Vagina (tissue), 2 donors: Measurements from ENCODE around the gene CUL4A. TPM values are rescaled to one million over a fixed set of nuclear protein-coding genes. Genes with fewer than 3 reads are reported as not detected.

Experiments
- DNase-seq, 2 donors: peaks; one replicate each; pipeline ENCODE4 v3.0.0-alpha.2; 2017; ENCODE audit errors: extremely low spot score in 2 of 2
- H3K27ac ChIP-seq: fragments of 200-600 bp; sonication (generic); one replicate; pipeline ENCODE4 v1.5.1; 2019
- H3K27me3 ChIP-seq: fragments of 200-600 bp; sonication (generic); one replicate; pipeline ENCODE4 v1.5.1; 2019
- H3K36me3 ChIP-seq, 2 donors: fragments of 200-600 bp; sonication (generic); one replicate each; pipeline ENCODE4 v1.5.1; 2017 to 2019
- H3K4me1 ChIP-seq: fragments of 200-600 bp; sonication (generic); one replicate; pipeline ENCODE4 v1.5.1; 2019
- H3K4me3 ChIP-seq, 2 donors: fragments of 200-600 bp; sonication (generic); 1 replicate in 1 of 2; 2 replicates in 1 of 2; pipeline ENCODE4 v1.5.1; 2016 to 2019
- H3K9me3 ChIP-seq: fragments of 200-600 bp; sonication (generic); one replicate; pipeline ENCODE4 v1.5.1; 2019
- POLR2A ChIP-seq, 2 donors: fragments of 450-650 bp; IDR thresholded peaks; one replicate each; pipeline ENCODE4 v1.6.1; 2017; ENCODE audit warnings: antibody characterized with exemption in 2 of 2, mild to moderate bottlenecking in 2 of 2, moderate library complexity in 2 of 2
- POLR2AphosphoS5 ChIP-seq, 2 donors: sonication (generic); formaldehyde crosslinking; IDR thresholded peaks; one replicate each; pipeline ENCODE4 v1.9.0; 2017; ENCODE audit warnings: antibody characterized with exemption in 2 of 2, mild to moderate bottlenecking in 2 of 2, low read depth in 1 of 2; ENCODE audit not compliant: insufficient read depth in 1 of 2
- intact Hi-C: fragments of 100-400 bp; cut with DNase I; formaldehyde crosslinking; loops from one replicate; pipeline ENCODE4 v1.15.1; 2023
- total RNA-seq: library from RNA; depleted of rRNA; stranded (reverse); fragments of >200 nt; gene quantifications from one replicate; pipeline ENCODE4 v1.2.3, GENCODE V29; 2016
- TF ChIP-seq, protein P1 (sequence below), 3 experiments: fragments of 450-650 bp in 2 of 3; fragments of 200-600 bp in 1 of 3; sonication (generic) in 1 of 3; IDR thresholded peaks; one replicate each; pipeline ENCODE4 v1.5.1; 2017 to 2019; ENCODE audit warnings: antibody characterized with exemption in 3 of 3, mild to moderate bottlenecking in 2 of 3, moderate library complexity in 2 of 3

CUL4A gene
- total RNA-seq, 1 donor from 2014 or later = 110 TPM

DNA sequence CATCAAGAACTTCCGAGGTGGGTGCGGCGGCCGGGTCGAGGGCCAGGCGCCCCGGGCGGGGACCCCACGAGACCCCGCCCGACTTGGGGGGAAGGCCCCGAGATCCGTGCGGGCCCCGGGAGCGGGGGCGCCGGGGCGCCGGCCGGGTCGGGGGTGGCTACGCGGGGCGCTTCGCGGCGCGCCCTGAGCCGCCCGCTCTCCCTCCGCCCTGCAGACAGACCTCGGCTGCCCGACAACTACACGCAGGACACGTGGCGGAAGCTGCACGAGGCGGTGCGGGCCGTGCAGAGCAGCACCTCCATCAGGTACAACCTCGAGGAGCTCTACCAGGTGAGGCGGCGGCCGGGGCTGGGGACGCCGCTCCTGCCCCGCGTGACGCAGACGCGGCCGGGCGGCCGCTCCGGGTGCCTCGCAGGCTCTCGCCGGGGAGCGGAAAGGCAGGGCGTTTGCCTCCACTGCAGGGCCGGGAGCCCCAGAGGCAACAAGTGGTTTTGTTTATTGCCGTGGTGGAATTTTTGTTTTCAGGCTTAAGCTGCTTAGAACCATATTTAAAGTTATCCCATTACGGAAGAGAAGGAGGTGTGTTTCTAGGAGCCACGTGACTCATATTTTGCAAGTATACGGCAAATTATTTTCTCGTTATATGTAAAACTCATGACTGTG lies 477 bp downstream of the CUL4A start:
- DNase-seq = no peak
- H3K36me3 ChIP-seq = peaks cover 0 to 9% of the 10 kb centered on the region in 2 donors
- intact Hi-C loops = loop anchor here (10.0 kb wide), 1 partner anchor 85 kb away; the partner anchor contains the start of gene LAMP1

DNA sequence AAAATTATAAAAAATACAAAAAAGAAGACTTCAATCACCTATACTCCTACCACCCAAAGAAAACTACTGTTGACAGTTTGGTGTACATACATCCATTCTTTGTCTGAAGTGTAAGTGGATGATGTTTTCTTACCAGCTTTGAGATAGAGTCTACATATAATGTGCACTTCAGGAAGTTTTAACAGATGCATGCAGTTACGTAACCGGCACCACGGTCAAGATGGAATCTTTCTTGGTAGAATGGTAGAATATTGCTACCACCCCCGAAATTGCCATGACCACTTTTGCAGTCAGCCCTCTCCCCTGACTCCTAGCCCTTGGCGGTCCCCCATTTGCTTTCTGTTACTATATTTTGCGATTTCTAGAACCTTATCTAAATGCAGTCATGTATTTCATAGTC lies 1.4 kb downstream of the CUL4A start:
- TF ChIP-seq POLR2A (IDR thresholded peaks at IDR 0.05) (no peak), POLR2AphosphoS5 (IDR thresholded peaks at IDR 0.05; ENCODE audit: insufficient read depth in 1 of 2, low read depth in 1 of 2) (no peak)
- TF ChIP-seq, protein P1, sequence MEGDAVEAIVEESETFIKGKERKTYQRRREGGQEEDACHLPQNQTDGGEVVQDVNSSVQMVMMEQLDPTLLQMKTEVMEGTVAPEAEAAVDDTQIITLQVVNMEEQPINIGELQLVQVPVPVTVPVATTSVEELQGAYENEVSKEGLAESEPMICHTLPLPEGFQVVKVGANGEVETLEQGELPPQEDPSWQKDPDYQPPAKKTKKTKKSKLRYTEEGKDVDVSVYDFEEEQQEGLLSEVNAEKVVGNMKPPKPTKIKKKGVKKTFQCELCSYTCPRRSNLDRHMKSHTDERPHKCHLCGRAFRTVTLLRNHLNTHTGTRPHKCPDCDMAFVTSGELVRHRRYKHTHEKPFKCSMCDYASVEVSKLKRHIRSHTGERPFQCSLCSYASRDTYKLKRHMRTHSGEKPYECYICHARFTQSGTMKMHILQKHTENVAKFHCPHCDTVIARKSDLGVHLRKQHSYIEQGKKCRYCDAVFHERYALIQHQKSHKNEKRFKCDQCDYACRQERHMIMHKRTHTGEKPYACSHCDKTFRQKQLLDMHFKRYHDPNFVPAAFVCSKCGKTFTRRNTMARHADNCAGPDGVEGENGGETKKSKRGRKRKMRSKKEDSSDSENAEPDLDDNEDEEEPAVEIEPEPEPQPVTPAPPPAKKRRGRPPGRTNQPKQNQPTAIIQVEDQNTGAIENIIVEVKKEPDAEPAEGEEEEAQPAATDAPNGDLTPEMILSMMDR (IDR thresholded peaks at IDR 0.05) = no peak
- H3K27me3 ChIP-seq = no peaks in the 10 kb centered on the region
- H3K4me1 ChIP-seq = peaks cover 77% of the 10 kb centered on the region
- intact Hi-C loops = no loop called here
- H3K27ac ChIP-seq = no peak overlapping the region
- no peak for DNase-seq
- H3K36me3 ChIP-seq = peaks cover 0 to 9% of the 10 kb centered on the region in 2 donors
- peak overlapping the region in 1 of 2 donors; percentile 98 for H3K4me3 ChIP-seq
- H3K9me3 ChIP-seq = no peaks in the 10 kb centered on the region

More for the DNA sequence above, 477 bp downstream of the CUL4A start:
- Histone ChIP-seq H3K27ac (peak overlapping the region; percentile 99), H3K27me3 (no peaks in the 10 kb centered on the region), H3K9me3 (no peaks in the 10 kb centered on the region), H3K4me3 (peak overlapping the region; percentile 78 to 98), H3K4me1 (peaks cover 77% of the 10 kb centered on the region)
- TF ChIP-seq, protein P1 (IDR thresholded peaks at IDR 0.05) = no peak
- TF ChIP-seq POLR2A (IDR thresholded peaks at IDR 0.05) = no peak
- no peak for TF ChIP-seq POLR2AphosphoS5 (IDR thresholded peaks at IDR 0.05; ENCODE audit: insufficient read depth in 1 of 2, low read depth in 1 of 2)

DNA sequence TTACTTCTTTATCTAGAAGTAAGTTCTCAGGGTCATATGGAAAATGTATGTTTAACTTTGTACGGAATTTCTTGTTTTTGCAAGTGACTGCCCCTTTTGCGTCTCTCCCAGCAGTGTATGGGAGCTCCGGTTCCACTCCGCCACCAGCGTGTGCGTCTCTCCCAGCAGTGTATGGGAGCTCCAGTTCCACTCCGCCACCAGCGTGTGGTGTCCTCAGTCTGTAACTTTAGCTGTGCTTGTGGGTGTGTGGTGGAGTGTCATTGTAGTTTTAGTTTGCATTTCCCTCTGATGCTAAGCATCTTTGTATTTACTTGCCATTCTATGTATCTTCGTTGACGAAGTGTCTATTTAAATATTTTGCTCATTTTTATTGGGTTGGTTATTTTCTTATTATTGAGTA lies 2.4 kb downstream of the CUL4A start:
- H3K9me3 ChIP-seq = no peaks in the 10 kb centered on the region
- intact Hi-C loops = no loop called here
- no peak overlapping the region for H3K27ac ChIP-seq
- H3K4me1 ChIP-seq = peaks cover 77% of the 10 kb centered on the region
- H3K4me3 ChIP-seq = no peak overlapping the region
- no peaks in the 10 kb centered on the region for H3K27me3 ChIP-seq
- TF ChIP-seq, protein P1 (IDR thresholded peaks at IDR 0.05) = no peak
- TF ChIP-seq POLR2A (IDR thresholded peaks at IDR 0.05) (no peak), POLR2AphosphoS5 (IDR thresholded peaks at IDR 0.05; ENCODE audit: insufficient read depth in 1 of 2, low read depth in 1 of 2) (no peak)
- DNase-seq = no peak
- peaks cover 0 to 9% of the 10 kb centered on the region in 2 donors for H3K36me3 ChIP-seq

DNA sequence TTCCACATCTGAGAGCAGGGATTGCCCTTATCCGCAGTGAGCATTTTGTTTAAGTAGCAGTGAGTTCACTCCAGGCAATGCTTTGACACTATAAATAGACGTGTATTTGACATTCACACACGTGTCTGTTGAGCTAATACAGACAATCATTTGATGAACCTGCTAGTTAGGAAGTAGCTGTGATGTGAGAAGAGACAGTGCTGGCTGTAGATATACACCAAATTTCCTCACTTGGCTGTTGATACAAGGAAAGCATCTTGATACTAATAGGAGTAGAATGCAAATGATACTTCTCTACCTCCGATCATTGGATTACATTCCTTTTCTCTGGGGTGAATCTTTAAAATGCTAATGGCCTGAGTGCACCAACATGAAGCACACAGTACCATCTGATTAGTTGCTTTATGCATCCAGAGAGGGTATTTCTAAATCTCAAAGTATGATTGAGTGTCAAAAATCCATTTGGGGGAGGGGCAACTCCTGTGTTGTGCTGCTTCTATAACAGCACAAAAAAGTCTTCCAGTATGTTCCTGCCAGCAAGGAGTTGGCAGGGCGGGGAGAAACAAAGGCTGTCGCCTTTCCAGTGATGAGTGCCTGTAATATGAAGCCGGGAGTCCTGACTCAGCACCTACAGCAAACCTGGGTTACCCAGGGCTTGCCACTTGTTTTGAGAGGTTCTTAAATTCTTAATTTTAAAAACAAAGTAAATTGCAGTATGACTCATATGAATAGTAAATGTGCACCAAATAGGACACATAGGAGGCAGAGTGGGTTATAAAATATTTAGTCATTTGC lies 7.0 kb downstream of the CUL4A start:
- Histone ChIP-seq H3K4me1 (peaks cover 53% of the 10 kb centered on the region), H3K36me3 (peaks cover 0 to 14% of the 10 kb centered on the region in 2 donors), H3K27ac (no peak overlapping the region), H3K9me3 (no peaks in the 10 kb centered on the region), H3K27me3 (no peaks in the 10 kb centered on the region), H3K4me3 (no peak overlapping the region)
- intact Hi-C loops = no loop called here
- TF ChIP-seq POLR2AphosphoS5 (IDR thresholded peaks at IDR 0.05; ENCODE audit: insufficient read depth in 1 of 2, low read depth in 1 of 2) (no peak), POLR2A (IDR thresholded peaks at IDR 0.05) (no peak)
- TF ChIP-seq, protein P1 (IDR thresholded peaks at IDR 0.05) = no peak
- DNase-seq = no peak
